GM12878 (cell line): Measurements from ENCODE around the gene PRMT1. TPM values are rescaled to one million over a fixed set of nuclear protein-coding genes. Genes with fewer than 3 reads are reported as not detected.

Source experiments
- ATAC-seq: fragments of 200-7000 bp; cut with Tn5 transposase; 3 replicates; pipeline ENCODE4 v1.9.1; 2020; ENCODE audit warnings: mild to moderate bottlenecking, moderate library complexity
- BruUV-seq: library from RNA; stranded (reverse); fragments of 400-500 nt; replicated peaks from 2 replicates; lab custom pipeline; 2021; lab: Mats Ljungman, UMichigan
- CTCF ChIA-PET: fragments of 300-600 bp; sonication (Branson Sonifier 250); formaldehyde crosslinking; extraction: SDS; loops from one replicate; lab custom pipeline; 2021; ENCODE audit warnings: inconsistent platforms; lab: Yijun Ruan, JAX
- POLR2A ChIA-PET: fragments of 350-600 bp; formaldehyde crosslinking; extraction: SDS; loops from one replicate; lab custom pipeline; 2021; ENCODE audit warnings: inconsistent platforms; lab: Charles Lee
- RAD21 ChIA-PET: fragments of 300-600 bp; sonication (Branson Sonifier 250); formaldehyde crosslinking; loops from one replicate; lab custom pipeline; 2023; ENCODE audit warnings: antibody characterized with exemption; ENCODE audit not compliant: unreplicated experiment; lab: Charles Lee
- SMC1A ChIA-PET: fragments of 300-600 bp; sonication (Branson Sonifier 250); formaldehyde crosslinking; loops from one replicate; lab custom pipeline; 2023; ENCODE audit not compliant: unreplicated experiment, uncharacterized antibody; lab: Charles Lee
- DNase-seq: peaks from one replicate; pipeline ENCODE4 v3.0.0-alpha.2; 2011; ENCODE audit warnings: low read depth, low spot score
- FAIRE-seq: peaks from 3 replicates; lab custom pipeline; 2011; peaks lifted over from hg19 to GRCh38; lab: Jason Lieb, UNC
- H2AFZ ChIP-seq: 2 replicates; pipeline ENCODE4 v1.6.0; 2011; ENCODE audit warnings: low read depth, low read length, control low read depth; ENCODE audit not compliant: control insufficient read depth
- H3K27ac ChIP-seq: 2 replicates; pipeline ENCODE4 v1.5.1; 2011; ENCODE audit warnings: control low read depth; ENCODE audit not compliant: control insufficient read depth, insufficient read depth
- H3K27me3 ChIP-seq, 2 experiments: replicated peaks in 1 of 2; 2 replicates each; pipeline versions ENCODE4 v1.6.0 to v1.6.1; 2011; ENCODE audit warnings: low read length in 1 of 2; ENCODE audit not compliant: control insufficient read depth in 2 of 2, insufficient read depth in 2 of 2
- H3K36me3 ChIP-seq, 2 experiments: 2 replicates each; pipeline ENCODE4 v1.5.1; 2011; ENCODE audit warnings: low read length in 1 of 2; ENCODE audit not compliant: control insufficient read depth in 2 of 2, insufficient read depth in 2 of 2
- H3K4me1 ChIP-seq: 2 replicates; pipeline ENCODE4 v1.6.1; 2011; ENCODE audit warnings: mild to moderate bottlenecking, low read length, moderate library complexity, mixed read lengths; ENCODE audit not compliant: control insufficient read depth, insufficient read depth
- H3K4me2 ChIP-seq: 2 replicates; pipeline ENCODE4 v1.6.0; 2011; ENCODE audit warnings: control low read depth; ENCODE audit not compliant: control insufficient read depth, insufficient read depth
- H3K4me3 ChIP-seq: fragments of 200-600 bp; sonication (generic); 2 replicates; pipeline ENCODE4 v1.5.1; 2016
- H3K79me2 ChIP-seq: 2 replicates; pipeline ENCODE4 v1.6.0; 2011; ENCODE audit warnings: low read length; ENCODE audit not compliant: control insufficient read depth, insufficient read depth
- H3K9ac ChIP-seq: 2 replicates; pipeline ENCODE4 v1.8.0; 2011; ENCODE audit warnings: low read length, control low read depth, mixed read lengths; ENCODE audit not compliant: control insufficient read depth, insufficient read depth
- H3K9me3 ChIP-seq: replicated peaks from 3 replicates; pipeline ENCODE4 v1.5.1; 2011; ENCODE audit warnings: mild to moderate bottlenecking, low read length; ENCODE audit not compliant: control insufficient read depth, insufficient read depth
- H4K20me1 ChIP-seq: 2 replicates; pipeline ENCODE4 v1.6.0; 2011; ENCODE audit not compliant: control insufficient read depth, insufficient read depth
- MYC ChIP-seq: IDR thresholded peaks from 2 replicates; pipeline ENCODE4 v1.6.1; 2011; ENCODE audit warnings: mild to moderate bottlenecking, low read length, moderate library complexity, inconsistent platforms; ENCODE audit not compliant: insufficient read depth, insufficient replicate concordance, insufficient read length, severe bottlenecking
- NFYB ChIP-seq: IDR thresholded peaks from 2 replicates; pipeline ENCODE4 v1.6.1; 2011; ENCODE audit warnings: low read depth, mild to moderate bottlenecking, low read length, improper control_type of control experiment, moderate library complexity; ENCODE audit not compliant: insufficient read depth
- RAD51 ChIP-seq: fragments of 450-650 bp; IDR thresholded peaks from 2 replicates; pipeline ENCODE4 v1.6.1; 2016; ENCODE audit warnings: moderate library complexity, mild to moderate bottlenecking, inconsistent platforms
- WGBS: methylation state at CpG from one replicate; pipeline ENCODE4 v1.1.6; 2016; ENCODE audit warnings: low lambda C conversion rate; ENCODE audit not compliant: insufficient replicate concordance, insufficient coverage; ENCODE audit errors: missing lambda C conversion rate; 5-methylcytosine and 5-hydroxymethylcytosine counted together
- in situ Hi-C: fragments of 300-500 bp; cut with MboI; formaldehyde crosslinking; loops from 9 replicates; pipeline ENCODE4 v1.14.3; 2018; ENCODE audit warnings: mixed read lengths
- intact Hi-C: fragments of 100-400 bp; cut with micrococcal nuclease; formaldehyde crosslinking; loops from one replicate; pipeline ENCODE4 v1.14.2; 2022; ENCODE audit not compliant: unreplicated experiment
- polyA plus RNA-seq, 11 experiments: library from polyadenylated mRNA; depleted of rRNA in 4 of 11; unstranded in 6 of 11; stranded (reverse) in 5 of 11; fragments of >200 nt; fragmentation: Nextera tagmentation in 4 of 11; fragmentation: Illumina TruSeq in 1 of 11; extraction: Ambion mirVana in 4 of 11; extraction: Trizol in 1 of 11; gene quantifications; 1 replicate in 1 of 11; 2 replicates in 10 of 11; pipeline versions ENCODE4 v1.2.1 to v1.2.3, GENCODE V29; 2011 to 2016; ENCODE audit warnings: inconsistent platforms in 2 of 11, missing spikeins in 2 of 11, low read depth in 1 of 11
- total RNA-seq, 4 experiments: library from RNA; depleted of rRNA in 3 of 4; stranded (reverse); fragments of >200 nt in 3 of 4; fragmentation: Illumina TruSeq in 1 of 4; extraction: Trizol in 1 of 4; gene quantifications; 2 replicates each; pipeline versions ENCODE4 v1.2.1 to v1.2.3, GENCODE V29; 2013 to 2021
- TF ChIP-seq, protein P1 (sequence below): fragments of 450-650 bp; IDR thresholded peaks from 2 replicates; pipeline ENCODE4 v1.6.1; 2016; ENCODE audit warnings: mild to moderate bottlenecking

The PRMT1 gene
- total and polyA plus RNA-seq, 10 of the 15 experiments (the other 5 are each of a cell fraction or from before 2014, with no cell fraction given), result 19.9 to 667 (median 444) TPM

DNA sequence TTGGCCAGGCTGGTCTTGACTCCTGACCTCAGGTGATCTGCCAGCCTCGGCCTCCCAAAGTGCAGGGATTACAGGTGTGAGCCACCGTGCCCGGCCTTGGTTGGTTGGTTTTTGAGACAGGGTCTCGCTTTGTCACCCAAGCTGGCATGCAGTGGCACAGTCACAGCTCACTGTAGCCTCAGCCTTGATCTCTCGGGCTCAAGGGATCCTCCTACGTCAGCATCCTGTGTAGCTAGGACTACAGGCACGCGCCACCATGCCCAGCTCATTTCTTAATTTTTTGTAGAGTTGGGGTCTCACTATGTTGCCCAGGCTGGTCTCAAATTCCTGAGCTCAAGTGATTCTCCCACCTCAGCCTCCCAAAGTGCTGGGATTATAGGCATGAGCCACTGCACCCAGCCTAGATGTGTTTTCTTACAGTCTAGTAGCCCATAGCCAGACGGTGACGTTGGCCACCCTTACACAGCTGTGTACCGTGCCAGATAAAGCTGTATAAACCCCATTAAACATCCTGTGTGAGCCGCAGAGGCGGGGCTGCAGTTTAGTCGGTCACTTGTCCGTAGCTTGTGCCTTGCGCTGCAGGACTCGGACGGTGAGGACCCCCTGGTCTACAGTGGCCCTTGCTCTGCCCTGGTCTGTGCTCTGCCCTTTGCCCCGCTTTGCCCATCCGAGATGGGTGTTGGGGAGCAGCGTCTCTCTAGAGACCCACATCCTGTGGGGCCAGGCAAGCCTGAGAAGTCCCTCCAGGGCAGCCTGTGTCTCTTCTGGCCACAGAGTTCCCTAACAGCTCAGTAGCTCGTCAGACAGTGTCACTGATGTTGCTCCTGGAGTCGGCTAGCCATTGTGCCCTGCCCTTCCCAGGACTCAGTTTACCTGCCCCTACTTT, 21.3 kb upstream of the PRMT1 start:
- SMC1A ChIA-PET, result interaction anchor here (0.6 to 0.9 kb wide), 2 partner anchors 10 to 13 kb away, joined by 3 to 4 read pairs; partner anchors contain the start of genes BCL2L12 and IRF3
- CTCF ChIA-PET, result interaction anchor here (1.5 kb wide), 1 partner anchor 25 kb away, joined by 3 read pairs; no protein-coding TSS in a partner anchor
- H3K4me2 ChIP-seq, result no peak overlapping the region
- no peak for TF ChIP-seq RAD51
- TF ChIP-seq, protein P1, sequence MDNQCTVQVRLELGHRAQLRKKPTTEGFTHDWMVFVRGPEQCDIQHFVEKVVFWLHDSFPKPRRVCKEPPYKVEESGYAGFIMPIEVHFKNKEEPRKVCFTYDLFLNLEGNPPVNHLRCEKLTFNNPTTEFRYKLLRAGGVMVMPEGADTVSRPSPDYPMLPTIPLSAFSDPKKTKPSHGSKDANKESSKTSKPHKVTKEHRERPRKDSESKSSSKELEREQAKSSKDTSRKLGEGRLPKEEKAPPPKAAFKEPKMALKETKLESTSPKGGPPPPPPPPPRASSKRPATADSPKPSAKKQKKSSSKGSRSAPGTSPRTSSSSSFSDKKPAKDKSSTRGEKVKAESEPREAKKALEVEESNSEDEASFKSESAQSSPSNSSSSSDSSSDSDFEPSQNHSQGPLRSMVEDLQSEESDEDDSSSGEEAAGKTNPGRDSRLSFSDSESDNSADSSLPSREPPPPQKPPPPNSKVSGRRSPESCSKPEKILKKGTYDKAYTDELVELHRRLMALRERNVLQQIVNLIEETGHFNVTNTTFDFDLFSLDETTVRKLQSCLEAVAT, result no peak
- no peak for TF ChIP-seq MYC
- no peak for TF ChIP-seq NFYB
- TF ChIP-seq, all 136 proteins: peak for 0
- Histone ChIP-seq H3K9me3 (no peaks in the 10 kb centered on the region), H3K79me2 (no peaks in the 10 kb centered on the region), H3K4me3 (no peak overlapping the region), H3K36me3 (peaks cover 0 to 37% of the 10 kb centered on the region in 2 experiments; a peak in 3 of 4 replicates), H3K27ac (no peak overlapping the region), H4K20me1 (no peaks in the 10 kb centered on the region), H2AFZ (no peak overlapping the region), H3K27me3 (no peaks in the 10 kb centered on the region), H3K4me1 (no peaks in the 10 kb centered on the region), H3K9ac (no peak overlapping the region)
- BruUV-seq, result no TSS peak
- ChIA-PET POLR2A (no interaction called here), RAD21 (interaction anchor here (1.1 kb wide), 1 partner anchor 8 kb away, joined by 3 read pairs; no protein-coding TSS in a partner anchor)
- DNase-seq (no peak), FAIRE-seq (no peak), ATAC-seq (no peak)
- intact Hi-C loops, result no loop called here
- 87% methylated on average over 23 of the region's 23 CpGs for WGBS
- in situ Hi-C loops, result no loop called here
